RWPE2 (cell line): ENCODE measurements around the gene ARF6.
"Not testable (repeated sequence)": the region's sequence is repeated elsewhere in the genome, so short reads cannot be mapped to it uniquely, and the experiment has no call there.

ENCODE experiments used
- ATAC-seq: fragments of 200-7000 bp; cut with Tn5 transposase; 3 replicates; pipeline ENCODE4 v1.9.1; 2021; ENCODE audit warnings: low read depth
- DNase-seq: peaks from one replicate; pipeline ENCODE4 v3.0.0-alpha.2; 2020; ENCODE audit warnings: low spot score
- H3K27ac ChIP-seq: fragments of 450-650 bp; 2 replicates; pipeline ENCODE4 v1.5.1; 2017; ENCODE audit warnings: mild to moderate bottlenecking; ENCODE audit not compliant: poor library complexity, severe bottlenecking
- H3K27me3 ChIP-seq: fragments of 250-450 bp; sonication (Bioruptor Pico); 2 replicates; pipeline ENCODE4 v1.5.1; 2021; ENCODE audit warnings: mild to moderate bottlenecking, moderate library complexity; ENCODE audit not compliant: insufficient read depth, poor library complexity, severe bottlenecking
- H3K36me3 ChIP-seq: fragments of 250-450 bp; sonication (Bioruptor Pico); 2 replicates; pipeline ENCODE4 v1.5.1; 2020; ENCODE audit warnings: low read depth, mild to moderate bottlenecking, moderate library complexity
- H3K4me1 ChIP-seq: fragments of 250-450 bp; sonication (Bioruptor Pico); 2 replicates; pipeline ENCODE4 v1.5.1; 2021; ENCODE audit warnings: mild to moderate bottlenecking, moderate library complexity; ENCODE audit not compliant: insufficient read depth, poor library complexity, severe bottlenecking
- H3K4me3 ChIP-seq: fragments of 250-450 bp; sonication (Bioruptor Pico); 2 replicates; pipeline ENCODE4 v1.5.1; 2021; ENCODE audit warnings: mild to moderate bottlenecking, moderate library complexity; ENCODE audit not compliant: severe bottlenecking
- H3K9me3 ChIP-seq: fragments of 250-450 bp; sonication (Bioruptor Pico); 2 replicates; pipeline ENCODE4 v1.5.1; 2021; ENCODE audit warnings: mild to moderate bottlenecking, moderate library complexity; ENCODE audit not compliant: severe bottlenecking
- TF ChIP-seq, protein P1 (sequence below): fragments of 450-650 bp; IDR thresholded peaks from one replicate; pipeline ENCODE4 v1.5.1; 2017; ENCODE audit warnings: mild to moderate bottlenecking, moderate library complexity; ENCODE audit not compliant: poor library complexity, severe bottlenecking

ARF6 gene

DNA sequence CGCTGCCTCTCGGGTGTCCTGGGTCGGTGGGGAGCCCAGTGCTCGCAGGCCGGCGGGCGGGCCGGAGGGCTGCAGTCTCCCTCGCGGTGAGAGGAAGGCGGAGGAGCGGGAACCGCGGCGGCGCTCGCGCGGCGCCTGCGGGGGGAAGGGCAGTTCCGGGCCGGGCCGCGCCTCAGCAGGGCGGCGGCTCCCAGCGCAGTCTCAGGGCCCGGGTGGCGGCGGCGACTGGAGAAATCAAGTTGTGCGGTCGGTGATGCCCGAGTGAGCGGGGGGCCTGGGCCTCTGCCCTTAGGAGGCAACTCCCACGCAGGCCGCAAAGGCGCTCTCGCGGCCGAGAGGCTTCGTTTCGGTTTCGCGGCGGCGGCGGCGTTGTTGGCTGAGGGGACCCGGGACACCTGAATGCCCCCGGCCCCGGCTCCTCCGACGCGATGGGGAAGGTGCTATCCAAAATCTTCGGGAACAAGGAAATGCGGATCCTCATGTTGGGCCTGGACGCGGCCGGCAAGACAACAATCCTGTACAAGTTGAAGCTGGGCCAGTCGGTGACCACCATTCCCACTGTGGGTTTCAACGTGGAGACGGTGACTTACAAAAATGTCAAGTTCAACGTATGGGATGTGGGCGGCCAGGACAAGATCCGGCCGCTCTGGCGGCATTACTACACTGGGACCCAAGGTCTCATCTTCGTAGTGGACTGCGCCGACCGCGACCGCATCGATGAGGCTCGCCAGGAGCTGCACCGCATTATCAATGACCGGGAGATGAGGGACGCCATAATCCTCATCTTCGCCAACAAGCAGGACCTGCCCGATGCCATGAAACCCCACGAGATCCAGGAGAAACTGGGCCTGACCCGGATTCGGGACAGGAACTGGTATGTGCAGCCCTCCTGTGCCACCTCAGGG, 679 bp downstream of the ARF6 start:
- Histone ChIP-seq H3K4me1 (peaks cover 31% of the 10 kb centered on the region), H3K27ac (peak overlapping the region; percentile 88), H3K27me3 (no peaks in the 10 kb centered on the region), H3K9me3 (no peaks in the 10 kb centered on the region), H3K4me3 (peak overlapping the region; percentile 81), H3K36me3 (peaks cover 51% of the 10 kb centered on the region)
- TF ChIP-seq, protein P1, sequence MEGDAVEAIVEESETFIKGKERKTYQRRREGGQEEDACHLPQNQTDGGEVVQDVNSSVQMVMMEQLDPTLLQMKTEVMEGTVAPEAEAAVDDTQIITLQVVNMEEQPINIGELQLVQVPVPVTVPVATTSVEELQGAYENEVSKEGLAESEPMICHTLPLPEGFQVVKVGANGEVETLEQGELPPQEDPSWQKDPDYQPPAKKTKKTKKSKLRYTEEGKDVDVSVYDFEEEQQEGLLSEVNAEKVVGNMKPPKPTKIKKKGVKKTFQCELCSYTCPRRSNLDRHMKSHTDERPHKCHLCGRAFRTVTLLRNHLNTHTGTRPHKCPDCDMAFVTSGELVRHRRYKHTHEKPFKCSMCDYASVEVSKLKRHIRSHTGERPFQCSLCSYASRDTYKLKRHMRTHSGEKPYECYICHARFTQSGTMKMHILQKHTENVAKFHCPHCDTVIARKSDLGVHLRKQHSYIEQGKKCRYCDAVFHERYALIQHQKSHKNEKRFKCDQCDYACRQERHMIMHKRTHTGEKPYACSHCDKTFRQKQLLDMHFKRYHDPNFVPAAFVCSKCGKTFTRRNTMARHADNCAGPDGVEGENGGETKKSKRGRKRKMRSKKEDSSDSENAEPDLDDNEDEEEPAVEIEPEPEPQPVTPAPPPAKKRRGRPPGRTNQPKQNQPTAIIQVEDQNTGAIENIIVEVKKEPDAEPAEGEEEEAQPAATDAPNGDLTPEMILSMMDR: no peak
- peak; percentile 74 for DNase-seq
- ATAC-seq: peak; percentile 52

DNA sequence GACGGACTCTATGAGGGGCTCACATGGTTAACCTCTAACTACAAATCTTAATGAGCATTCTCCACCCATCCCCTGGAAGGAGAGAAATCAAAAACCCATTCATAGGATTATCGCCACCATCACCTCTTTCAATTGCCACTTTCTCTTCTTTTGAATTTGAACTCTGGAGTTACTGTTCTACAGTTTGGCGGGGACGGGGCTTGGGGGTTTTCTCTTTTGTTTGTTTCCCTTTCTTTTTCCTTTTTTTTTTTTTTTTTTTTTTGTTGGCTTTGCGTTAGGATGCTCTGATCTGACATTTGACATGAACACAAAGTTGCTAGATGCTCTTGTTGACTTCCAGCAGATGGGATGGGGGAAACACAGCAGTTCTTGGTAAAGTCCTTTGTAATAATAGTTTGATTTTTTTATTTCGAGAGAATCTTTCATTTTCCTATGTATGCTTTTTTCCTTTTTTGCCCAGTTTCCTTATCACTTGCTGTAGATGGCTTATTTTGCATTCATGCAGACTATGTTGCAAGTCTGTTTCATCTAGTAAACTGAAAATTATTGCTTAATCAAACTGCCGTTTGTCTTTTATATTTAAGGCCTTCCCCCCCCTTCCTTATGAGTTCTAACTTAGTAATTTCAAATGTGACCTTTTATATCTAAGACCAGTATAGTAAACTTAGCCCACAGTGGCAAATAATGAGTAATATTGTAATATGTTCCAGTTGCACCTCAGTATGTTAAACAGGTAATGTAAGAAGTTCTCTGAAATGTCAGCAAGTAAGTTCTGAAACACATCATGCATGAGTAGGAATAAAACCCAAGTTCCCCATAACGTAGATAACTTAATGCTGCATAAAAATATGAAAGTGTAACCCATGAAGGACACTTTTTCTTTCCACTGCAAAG, 1.6 kb downstream of the ARF6 start:
- peak overlapping the region; percentile 81 for H3K4me3 ChIP-seq
- H3K36me3 ChIP-seq: peaks cover 55% of the 10 kb centered on the region
- not testable (repeated sequence) for H3K27me3 ChIP-seq, DNase-seq, ATAC-seq, H3K9me3 ChIP-seq
- H3K27ac ChIP-seq: peak overlapping the region; percentile 88
- H3K4me1 ChIP-seq: peaks cover 35% of the 10 kb centered on the region

DNA sequence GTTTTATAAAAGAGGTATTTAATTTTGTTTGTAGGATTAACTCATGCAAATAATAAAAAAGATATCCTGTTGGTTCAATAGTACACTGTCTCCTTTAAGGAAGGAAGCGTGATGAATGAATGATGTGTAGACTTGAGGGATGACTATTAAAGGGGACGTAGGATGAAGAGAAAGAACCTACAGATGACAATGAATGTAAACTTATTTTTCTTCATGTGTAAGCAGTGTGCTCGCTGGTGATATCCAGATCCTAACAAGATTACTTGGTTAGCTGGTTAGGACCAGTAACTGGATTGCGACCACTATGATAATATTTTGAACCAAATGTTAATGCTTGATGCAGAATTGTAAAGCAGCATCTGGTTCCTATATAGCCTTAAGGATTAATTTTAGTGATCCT, 2.6 kb downstream of the ARF6 start:
- TF ChIP-seq, protein P1: no peak
- Histone ChIP-seq H3K9me3 (no peaks in the 10 kb centered on the region), H3K27ac (peak overlapping the region; percentile 88), H3K4me1 (peaks cover 35% of the 10 kb centered on the region), H3K27me3 (no peaks in the 10 kb centered on the region), H3K4me3 (peak overlapping the region; percentile 81), H3K36me3 (peaks cover 55% of the 10 kb centered on the region)
- DNase-seq (no peak), ATAC-seq (no peak)

DNA sequence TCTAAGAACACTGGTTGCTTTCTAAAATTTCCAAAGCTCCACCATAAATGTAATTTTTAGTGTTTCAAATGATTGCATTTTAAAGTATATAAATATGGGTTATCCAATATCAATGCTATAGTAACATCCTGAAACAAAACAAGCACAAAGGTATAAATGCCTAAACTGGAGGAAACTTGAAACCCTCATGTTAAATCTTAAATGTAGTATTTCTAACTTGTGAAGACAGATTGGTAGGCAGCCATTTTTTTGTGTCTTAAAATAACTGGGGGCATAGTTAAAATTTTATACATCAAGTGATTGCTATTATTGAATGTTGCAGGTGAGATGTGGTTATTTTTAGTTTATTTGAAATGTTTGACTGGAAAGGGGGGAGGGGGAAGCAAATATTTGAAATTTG, 3.4 kb downstream of the ARF6 start:
- not testable (repeated sequence) for ATAC-seq, DNase-seq, H3K9me3 ChIP-seq, H3K27me3 ChIP-seq
- Histone ChIP-seq H3K4me1 (peaks cover 35% of the 10 kb centered on the region), H3K36me3 (peaks cover 55% of the 10 kb centered on the region), H3K27ac (peak overlapping the region; percentile 88), H3K4me3 (peak overlapping the region; percentile 81)

DNA sequence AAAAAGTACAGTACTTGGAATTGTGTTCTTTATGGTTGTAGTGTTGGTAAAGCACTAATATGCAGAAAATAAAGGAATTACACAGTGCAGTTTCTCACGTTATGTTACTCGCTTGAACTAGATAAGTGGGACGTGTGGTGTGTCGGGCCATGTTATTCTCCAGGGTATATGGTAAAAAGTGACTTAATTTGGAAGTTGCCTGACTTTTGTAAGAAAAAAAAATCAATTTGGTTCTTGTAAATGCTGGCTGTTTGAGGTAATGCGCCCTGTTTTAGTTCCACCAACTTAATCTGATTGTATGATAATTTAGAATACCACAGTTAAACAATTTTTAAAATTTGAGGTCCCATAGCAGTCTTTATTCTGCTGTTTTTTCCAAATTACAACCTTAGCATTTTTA, 4.1 kb downstream of the ARF6 start:
- H3K4me3 ChIP-seq: peak overlapping the region; percentile 81
- H3K27me3 ChIP-seq: no peaks in the 10 kb centered on the region
- no peaks in the 10 kb centered on the region for H3K9me3 ChIP-seq
- peak overlapping the region; percentile 88 for H3K27ac ChIP-seq
- DNase-seq (no peak), ATAC-seq (no peak)
- H3K36me3 ChIP-seq: peaks cover 55% of the 10 kb centered on the region
- H3K4me1 ChIP-seq: peaks cover 31% of the 10 kb centered on the region
- TF ChIP-seq, protein P1: no peak
